Panc1 (cell line): ENCODE results near the gene LRRC45.

Experiments
- SIN3A ChIP-seq: IDR thresholded peaks from 2 replicates; pipeline ENCODE4 v1.6.1; 2012; ENCODE audit warnings: low read depth, mild to moderate bottlenecking, low read length, moderate library complexity, borderline replicate concordance; ENCODE audit not compliant: insufficient read depth
- TF ChIP-seq, protein P1 (sequence below): fragments of 450-650 bp; IDR thresholded peaks from 2 replicates; pipeline ENCODE4 v1.5.1; 2017; ENCODE audit warnings: mild to moderate bottlenecking

DNA sequence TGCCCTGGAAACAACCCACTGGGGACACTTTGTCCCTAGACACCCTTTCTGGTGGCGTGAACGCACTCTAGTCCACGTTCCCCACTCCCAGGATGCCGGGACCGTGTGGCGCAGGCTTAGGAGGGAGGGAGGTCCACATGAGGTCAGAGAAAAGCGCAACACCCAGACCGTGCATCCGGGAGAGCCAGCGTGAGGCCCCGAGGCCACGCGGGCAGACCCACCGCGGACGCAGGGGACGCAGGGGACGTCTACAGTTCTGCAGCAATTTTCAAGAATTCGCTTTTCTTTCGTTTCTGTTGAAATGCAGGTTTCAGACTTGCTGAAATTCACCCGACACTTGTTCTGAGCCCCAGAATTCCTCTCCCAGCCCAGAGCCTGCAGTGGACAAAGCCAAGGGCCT, 23.8 kb downstream of the LRRC45 start:
- TF ChIP-seq, protein P1, sequence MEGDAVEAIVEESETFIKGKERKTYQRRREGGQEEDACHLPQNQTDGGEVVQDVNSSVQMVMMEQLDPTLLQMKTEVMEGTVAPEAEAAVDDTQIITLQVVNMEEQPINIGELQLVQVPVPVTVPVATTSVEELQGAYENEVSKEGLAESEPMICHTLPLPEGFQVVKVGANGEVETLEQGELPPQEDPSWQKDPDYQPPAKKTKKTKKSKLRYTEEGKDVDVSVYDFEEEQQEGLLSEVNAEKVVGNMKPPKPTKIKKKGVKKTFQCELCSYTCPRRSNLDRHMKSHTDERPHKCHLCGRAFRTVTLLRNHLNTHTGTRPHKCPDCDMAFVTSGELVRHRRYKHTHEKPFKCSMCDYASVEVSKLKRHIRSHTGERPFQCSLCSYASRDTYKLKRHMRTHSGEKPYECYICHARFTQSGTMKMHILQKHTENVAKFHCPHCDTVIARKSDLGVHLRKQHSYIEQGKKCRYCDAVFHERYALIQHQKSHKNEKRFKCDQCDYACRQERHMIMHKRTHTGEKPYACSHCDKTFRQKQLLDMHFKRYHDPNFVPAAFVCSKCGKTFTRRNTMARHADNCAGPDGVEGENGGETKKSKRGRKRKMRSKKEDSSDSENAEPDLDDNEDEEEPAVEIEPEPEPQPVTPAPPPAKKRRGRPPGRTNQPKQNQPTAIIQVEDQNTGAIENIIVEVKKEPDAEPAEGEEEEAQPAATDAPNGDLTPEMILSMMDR, result no peak
- TF ChIP-seq SIN3A, result no peak
